Measurements from ENCODE around the gene GALNT14. TPM values are rescaled to one million over a fixed set of nuclear protein-coding genes. Genes with fewer than 3 reads are reported as not detected.

GALNT14 gene
- total and polyA plus RNA-seq, 2 of the 8 experiments (the other 6 are each of a cell fraction or from before 2014, with no cell fraction given): 13.0 to 13.7 TPM

- Histone ChIP-seq H3K27ac (ENCODE audit: low read depth, low read length) (no peak overlapping the region), H3K4me2 (ENCODE audit: insufficient read depth in 1 of 2, low read depth in 2 of 2, low read length in 2 of 2) (no peak overlapping the region), H3K9me3 (ENCODE audit: insufficient read depth in 2 of 2, low read depth in 1 of 2, low read length in 1 of 2) (no peaks in the 10 kb centered on the region), H3K4me3 (ENCODE audit: extremely low read depth in 1 of 4, insufficient read depth in 2 of 4, low read depth in 3 of 4, low read length in 4 of 4) (no peak overlapping the region), H4K8ac (ENCODE audit: extremely low read depth, insufficient read depth, low read length) (no peak overlapping the region), H3K23ac (ENCODE audit: insufficient read length) (no peak overlapping the region), H3K4ac (replicated peaks; ENCODE audit: insufficient read length, low read depth, low read length) (no peak overlapping the region), H2BK120ac (replicated peaks; ENCODE audit: low read depth, low read length) (no peak overlapping the region), H4K20me1 (replicated peaks in 1 of 2; ENCODE audit: control insufficient read depth in 1 of 2, insufficient read depth in 2 of 2, low read length in 2 of 2) (no peaks in the 10 kb centered on the region), H2AFZ (ENCODE audit: low read length) (no peak overlapping the region), H2BK20ac (ENCODE audit: low read length) (no peak overlapping the region), H2BK12ac (ENCODE audit: low read depth, low read length) (no peak overlapping the region), H3K14ac (ENCODE audit: insufficient read length) (no peak overlapping the region), H3K79me2 (ENCODE audit: control insufficient read depth in 1 of 2, insufficient read depth in 2 of 2, low read length in 2 of 2) (no peaks in the 10 kb centered on the region), H4K5ac (ENCODE audit: insufficient read length, low read depth, low read length) (no peak overlapping the region), H3K56ac (replicated peaks; ENCODE audit: insufficient read length, low read depth, low read length) (no peak overlapping the region), H3K79me1 (ENCODE audit: low read depth, low read length) (no peaks in the 10 kb centered on the region), H3K4me1 (replicated peaks in 1 of 4; ENCODE audit: control insufficient read depth in 3 of 4, insufficient read depth in 4 of 4, low read length in 3 of 4) (peaks cover 0 to 4% (median 3%) of the 10 kb centered on the region in 4 experiments; a peak in 4 of 7 replicates), H2BK5ac (ENCODE audit: low read depth, low read length) (no peak overlapping the region), H3K23me2 (ENCODE audit: low read depth, low read length) (no peaks in the 10 kb centered on the region; the same call in 1 of the 2 replicates), H3K27me3 (replicated peaks in 1 of 4; ENCODE audit: control insufficient read depth in 3 of 4, extremely low read depth in 1 of 4, insufficient read depth in 3 of 4, low read length in 3 of 4) (0 out of 7 replicates have a peak, but pooled peaks cover 0 to 2% (median 0%) of the 10 kb centered on the region in 4 experiments), H3K36me3 (ENCODE audit: control insufficient read depth in 2 of 4, insufficient read depth in 4 of 4, low read length in 3 of 4) (no peaks in the 10 kb centered on the region), H2BK15ac (ENCODE audit: low read length) (no peak overlapping the region), H3K18ac (ENCODE audit: extremely low read depth, low read length) (no peak overlapping the region), H4K91ac (replicated peaks; ENCODE audit: insufficient read length, low read length) (no peak overlapping the region), H2AK5ac (ENCODE audit: low read depth, low read length) (no peak overlapping the region), H3K9ac (replicated peaks in 1 of 4; ENCODE audit: extremely low read depth in 1 of 4, low read depth in 3 of 4, low read length in 3 of 4) (no peak overlapping the region)
- DNase-seq (ENCODE audit: low read depth in 1 of 2, low spot score in 2 of 2) (no peak), FAIRE-seq (no peak)
- 88% methylated on average over 8 of the region's 8 CpGs; no CpG with 5 or more reads in 1 of the 2 experiments for WGBS, 2 experiments (ENCODE audit: extremely low coverage in 1 of 2, insufficient coverage in 1 of 2, insufficient read length in 1 of 2, insufficient replicate concordance in 2 of 2, low coverage in 1 of 2, low lambda C conversion rate in 2 of 2, missing lambda C conversion rate in 1 of 2)
- CTCF ChIA-PET (ENCODE audit: partially characterized antibody): interaction anchor here (1.1 to 2.3 kb wide), 5 partner anchors 8 to 357 kb away, joined by 3 to 10 read pairs (median 6); no protein-coding TSS in a partner anchor
- POLR2A ChIA-PET (ENCODE audit: partially characterized antibody): interaction anchor here (0.6 kb wide), 2 partner anchors 9 to 736 kb away, joined by 3 read pairs; no protein-coding TSS in a partner anchor
- TF ChIP-seq SAP30 (IDR thresholded peaks at IDR 0.05; ENCODE audit: insufficient read depth, insufficient replicate concordance, low read length) (no peak), POLR2A (IDR thresholded peaks at IDR 0.05; ENCODE audit: control extremely low read depth in 1 of 2, low read depth in 2 of 2, low read length in 2 of 2) (no peak), ATF2 (IDR thresholded peaks at IDR 0.05; ENCODE audit: low read length) (no peak), JUND (IDR thresholded peaks at IDR 0.05; ENCODE audit: low read length) (no peak), TAF1 (IDR thresholded peaks at IDR 0.05; ENCODE audit: low read depth, low read length) (no peak), NANOG (IDR thresholded peaks at IDR 0.05; ENCODE audit: insufficient read depth, low read depth, low read length, poor library complexity, severe bottlenecking) (no peak), CHD1 (IDR thresholded peaks at IDR 0.05; ENCODE audit: low read depth, low read length) (no peak), KDM5A (IDR thresholded peaks at IDR 0.05; ENCODE audit: low read length) (no peak), RXRA (IDR thresholded peaks at IDR 0.05; ENCODE audit: insufficient read depth, low read depth, low read length) (no peak), GTF2F1 (IDR thresholded peaks at IDR 0.05; ENCODE audit: borderline replicate concordance, low read depth, low read length) (no peak), ASH2L (IDR thresholded peaks at IDR 0.05; ENCODE audit: low read length) (no peak)
Observed at GRCh38 chr2:31070339-31071125, 67.7 kb downstream of the GALNT14 start.

All from H1 (cell line).